Ectodermal cell (in vitro differentiated cells): ENCODE results near the gene SLC38A1.

Experiments
- H3K27ac ChIP-seq: 2 replicates; pipeline ENCODE4 v1.7.0; 2013; ENCODE audit warnings: mild to moderate bottlenecking, low read depth, low read length; ENCODE audit not compliant: insufficient read depth, poor library complexity, severe bottlenecking
- H3K27me3 ChIP-seq: 2 replicates; pipeline ENCODE4 v1.7.0; 2013; ENCODE audit warnings: mild to moderate bottlenecking, low read length; ENCODE audit not compliant: insufficient read depth, control insufficient read depth, poor library complexity, severe bottlenecking
- H3K36me3 ChIP-seq: one replicate; pipeline ENCODE4 v1.7.0; 2013; ENCODE audit warnings: low read length; ENCODE audit not compliant: control insufficient read depth, insufficient read depth
- H3K4me1 ChIP-seq: one replicate; pipeline ENCODE4 v1.7.0; 2013; ENCODE audit warnings: low read length; ENCODE audit not compliant: control insufficient read depth, insufficient read depth
- H3K4me3 ChIP-seq: 2 replicates; pipeline ENCODE4 v1.7.0; 2013; ENCODE audit warnings: low read depth, low read length, control low read depth; ENCODE audit not compliant: insufficient read depth
- H3K9me3 ChIP-seq: 2 replicates; pipeline ENCODE4 v1.7.0; 2013; ENCODE audit warnings: mild to moderate bottlenecking, low read length, moderate library complexity; ENCODE audit not compliant: control insufficient read depth
- WGBS, 2 experiments: methylation state at CpG; one replicate each; pipeline ENCODE4 v1.1.7; 2013; ENCODE audit warnings: missing lambda C conversion rate in 2 of 2; 5-methylcytosine and 5-hydroxymethylcytosine counted together

Gene SLC38A1

DNA sequence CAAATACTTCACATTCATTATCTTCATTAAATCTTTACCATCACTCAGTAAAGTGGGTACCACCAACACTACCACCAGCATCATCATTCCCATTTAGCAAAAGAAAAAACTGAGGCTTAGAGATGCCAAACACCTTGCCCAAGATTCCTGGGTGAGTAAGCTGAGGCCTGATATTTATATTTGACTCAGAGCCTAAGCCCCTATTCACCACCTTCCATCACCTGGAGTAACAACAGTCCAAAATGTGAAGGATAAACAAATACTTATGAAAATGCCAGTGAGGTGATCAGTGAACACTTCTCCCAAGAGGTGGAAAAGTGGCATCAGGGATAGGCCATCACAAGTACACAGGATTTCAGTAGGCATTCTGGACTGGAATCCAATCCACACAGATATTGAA, 3.7 kb downstream of the SLC38A1 start:
- peak overlapping the region; percentile 1 for H3K4me3 ChIP-seq
- no peaks in the 10 kb centered on the region for H3K9me3 ChIP-seq
- no peaks in the 10 kb centered on the region for H3K36me3 ChIP-seq
- no peaks in the 10 kb centered on the region for H3K27me3 ChIP-seq
- peaks cover 34% of the 10 kb centered on the region for H3K4me1 ChIP-seq
- H3K27ac ChIP-seq: no peak overlapping the region

GRCh38 chr12:46264057-46264456, 4.8 kb downstream of the SLC38A1 start:
- no peak overlapping the region for H3K27ac ChIP-seq
- H3K4me1 ChIP-seq: peaks cover 35% of the 10 kb centered on the region
- no peak overlapping the region for H3K4me3 ChIP-seq
- no peaks in the 10 kb centered on the region for H3K36me3 ChIP-seq
- WGBS, 2 experiments: 36 to 55% methylated on average over 1 of the region's 1 CpG
- H3K9me3 ChIP-seq: no peaks in the 10 kb centered on the region
- no peaks in the 10 kb centered on the region for H3K27me3 ChIP-seq

GRCh38 chr12:46263140-46264016, 5.5 kb downstream of the SLC38A1 start:
- Histone ChIP-seq H3K27ac (no peak overlapping the region), H3K4me3 (no peak overlapping the region), H3K4me1 (peaks cover 35% of the 10 kb centered on the region)

DNA sequence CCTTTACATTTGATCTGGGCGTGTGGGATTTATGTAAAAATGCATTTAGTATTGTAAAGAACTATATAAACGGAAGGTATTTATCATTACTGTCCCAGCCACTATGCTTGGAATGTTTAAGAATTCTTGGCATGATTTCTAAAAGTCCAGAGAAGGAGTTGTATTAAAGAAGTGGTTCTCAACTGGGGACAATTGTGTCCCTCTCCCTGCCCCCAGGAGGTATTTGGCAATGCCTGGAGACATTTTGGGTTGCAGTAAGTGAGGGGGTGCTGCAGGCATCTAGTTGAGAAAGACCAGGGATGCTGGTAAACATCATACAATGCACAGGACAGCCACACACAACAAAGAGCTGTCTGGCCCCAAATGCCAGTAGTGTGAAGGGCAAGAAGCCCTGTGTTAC, 7.2 kb downstream of the SLC38A1 start:
- Histone ChIP-seq H3K27me3 (no peaks in the 10 kb centered on the region), H3K4me1 (peaks cover 35% of the 10 kb centered on the region), H3K27ac (no peak overlapping the region)

More at GRCh38 chr12:46263140-46264016, 5.5 kb downstream of the SLC38A1 start:
- Histone ChIP-seq H3K36me3 (no peaks in the 10 kb centered on the region), H3K27me3 (no peaks in the 10 kb centered on the region), H3K9me3 (no peaks in the 10 kb centered on the region)
- WGBS, 2 experiments: 83 to 85% methylated on average over 6 of the region's 6 CpGs

DNA sequence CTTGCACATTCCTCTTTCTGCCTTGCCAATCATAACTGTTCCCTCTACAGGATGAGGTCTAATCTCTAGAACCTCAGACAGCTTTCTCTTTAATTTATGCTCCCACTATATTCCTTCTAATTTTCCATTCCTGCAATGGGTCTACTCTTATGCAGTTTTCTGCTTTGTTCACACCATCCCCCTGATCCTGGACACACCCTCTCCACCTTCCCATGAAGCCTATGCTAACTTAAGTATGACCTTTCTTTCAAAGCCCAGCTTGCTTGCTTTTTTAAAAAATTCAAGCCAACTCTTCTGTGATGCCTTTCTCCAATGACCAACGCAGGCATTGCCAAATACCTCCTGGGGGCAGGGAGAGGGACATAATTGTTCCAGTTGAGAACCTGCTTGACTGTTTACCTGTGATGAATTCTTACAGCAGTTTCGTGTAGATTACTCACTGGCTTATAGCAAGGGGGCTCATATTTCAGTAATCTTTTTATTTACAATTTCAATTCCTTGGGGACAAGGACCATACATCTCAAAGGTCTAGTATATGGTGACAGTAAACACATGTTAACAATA, 7.8 kb downstream of the SLC38A1 start:
- H3K4me3 ChIP-seq: no peak overlapping the region
- peak overlapping the region; percentile 75 for H3K27ac ChIP-seq
- peaks cover 34% of the 10 kb centered on the region for H3K4me1 ChIP-seq
- no peaks in the 10 kb centered on the region for H3K36me3 ChIP-seq
- H3K27me3 ChIP-seq: no peaks in the 10 kb centered on the region
- 31 to 50% methylated on average over 2 of the region's 2 CpGs for WGBS, 2 experiments
- no peaks in the 10 kb centered on the region for H3K9me3 ChIP-seq

More for the DNA sequence above, 7.2 kb downstream of the SLC38A1 start:
- Histone ChIP-seq H3K36me3 (no peaks in the 10 kb centered on the region), H3K4me3 (no peak overlapping the region), H3K9me3 (no peaks in the 10 kb centered on the region)
- WGBS, 2 experiments: 81 to 86% methylated on average over 2 of the region's 2 CpGs

DNA sequence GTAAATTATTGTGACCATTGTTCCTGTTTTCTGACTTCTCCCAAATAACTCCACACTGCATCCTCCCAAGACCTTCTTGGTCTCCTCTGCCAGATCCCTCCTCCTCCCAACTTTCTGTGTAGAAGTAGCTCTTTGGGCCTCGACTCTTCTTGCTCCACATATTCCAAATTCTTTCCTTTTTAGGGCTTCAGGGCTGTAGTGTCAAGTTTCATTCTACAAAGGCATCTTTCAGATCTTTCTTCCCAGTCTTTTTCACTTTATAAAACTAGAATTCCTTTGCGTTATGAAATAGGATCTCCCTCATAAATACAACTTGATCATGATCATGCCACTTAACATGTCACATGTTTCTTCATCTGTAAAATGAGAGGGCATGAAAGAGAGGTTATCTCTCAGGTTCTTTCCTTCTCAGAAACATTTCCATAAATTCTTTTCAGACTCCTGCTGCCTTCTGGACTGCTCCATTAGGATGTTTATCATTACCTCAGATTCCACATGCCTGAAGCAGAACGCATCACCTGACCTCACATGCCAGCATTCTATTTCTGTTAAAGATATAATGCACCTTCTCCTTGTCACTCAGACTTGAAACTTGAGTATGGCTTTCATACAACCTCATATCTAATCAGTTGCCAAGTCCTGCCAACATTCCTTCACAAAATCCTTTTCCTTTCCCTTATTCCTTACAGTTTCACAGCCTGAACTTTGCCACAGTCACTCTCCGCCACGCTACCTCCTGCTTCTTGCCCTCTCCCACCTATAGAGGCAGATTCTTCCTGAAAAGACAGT, 8.5 kb downstream of the SLC38A1 start:
- H3K36me3 ChIP-seq: peaks cover 3% of the 10 kb centered on the region
- H3K4me1 ChIP-seq: peaks cover 29% of the 10 kb centered on the region
- H3K27me3 ChIP-seq: no peaks in the 10 kb centered on the region
- H3K4me3 ChIP-seq: no peak overlapping the region
- no peaks in the 10 kb centered on the region for H3K9me3 ChIP-seq
- H3K27ac ChIP-seq: peak overlapping the region; percentile 75
- 62 to 64% methylated on average over 5 of the region's 5 CpGs for WGBS, 2 experiments

DNA sequence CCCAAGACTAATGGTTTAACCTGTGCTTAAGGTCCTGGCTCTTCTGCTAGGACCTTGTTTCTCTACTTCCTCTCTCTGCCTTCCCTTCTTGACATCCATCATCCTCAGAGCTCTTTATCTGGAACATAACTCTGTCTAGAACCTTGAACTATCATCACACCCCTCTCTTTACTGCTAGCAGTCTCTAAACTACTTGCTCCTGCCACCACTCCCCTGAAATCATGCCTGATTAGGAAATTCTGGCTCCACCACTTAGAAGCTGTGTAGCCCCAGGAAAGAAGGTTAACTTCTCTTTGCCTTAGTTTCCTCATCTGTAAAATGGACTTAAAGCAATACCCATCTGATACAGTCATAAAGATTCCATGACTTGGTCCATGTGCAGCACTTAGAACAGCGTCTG, 9.1 kb downstream of the SLC38A1 start:
- Histone ChIP-seq H3K4me1 (peaks cover 29% of the 10 kb centered on the region), H3K36me3 (peaks cover 3% of the 10 kb centered on the region), H3K4me3 (no peak overlapping the region), H3K9me3 (no peaks in the 10 kb centered on the region), H3K27me3 (no peaks in the 10 kb centered on the region), H3K27ac (no peak overlapping the region)
- WGBS, 2 experiments: 92 to 93% methylated on average over 1 of the region's 1 CpG

- Histone ChIP-seq H3K27me3 (no peaks in the 10 kb centered on the region), H3K36me3 (peaks cover 8% of the 10 kb centered on the region), H3K4me3 (no peak overlapping the region), H3K4me1 (peaks cover 29% of the 10 kb centered on the region), H3K27ac (no peak overlapping the region), H3K9me3 (no peaks in the 10 kb centered on the region)
- WGBS, 2 experiments: 93 to 94% methylated on average over 4 of the region's 4 CpGs
These were observed 9.8 kb downstream of the SLC38A1 start for GRCh38 chr12:46259071-46259470.

DNA sequence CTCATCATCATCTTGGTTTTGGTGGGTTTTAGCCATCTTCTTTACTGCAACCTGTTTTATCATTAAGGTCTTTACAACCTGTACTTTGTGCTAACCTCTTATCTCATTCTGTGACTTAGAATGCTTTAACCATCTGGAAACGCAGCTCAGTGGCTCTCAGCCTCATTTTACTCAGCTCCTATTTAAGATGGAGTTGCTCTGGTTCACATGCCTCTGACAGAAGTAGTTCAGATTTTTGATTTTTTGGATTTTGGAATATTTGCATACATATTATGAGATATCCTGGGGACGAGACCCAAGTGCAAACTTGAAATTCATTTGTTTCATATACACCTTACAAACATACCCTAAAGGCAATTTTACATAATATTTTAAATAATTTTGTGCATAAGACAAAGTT, 10.7 kb downstream of the SLC38A1 start:
- Histone ChIP-seq H3K4me3 (no peak overlapping the region), H3K36me3 (peaks cover 16% of the 10 kb centered on the region), H3K4me1 (peaks cover 22% of the 10 kb centered on the region), H3K27ac (no peak overlapping the region), H3K27me3 (no peaks in the 10 kb centered on the region), H3K9me3 (no peaks in the 10 kb centered on the region)
- 94 to 100% methylated on average over 1 of the region's 2 CpGs for WGBS, 2 experiments

DNA sequence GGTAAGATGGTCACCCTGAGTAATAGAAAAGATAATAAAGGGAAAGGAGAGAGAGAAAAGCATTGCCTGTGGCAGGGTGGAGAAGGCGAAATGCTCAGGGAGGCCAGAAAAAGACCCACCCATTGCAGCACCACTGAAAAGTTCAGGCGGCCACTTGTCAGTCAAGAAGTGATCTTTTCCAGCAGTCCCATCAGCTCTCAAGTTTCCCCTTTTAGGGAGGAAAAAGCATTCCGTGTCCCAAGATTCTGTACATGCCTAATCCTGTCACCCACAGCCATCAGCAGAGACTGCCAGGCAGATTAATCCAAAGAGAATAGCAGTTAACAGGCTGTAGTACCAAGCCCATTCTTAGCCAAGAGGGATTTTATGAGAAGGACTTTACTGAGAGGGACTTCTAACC, 11.9 kb downstream of the SLC38A1 start:
- Histone ChIP-seq H3K9me3 (no peaks in the 10 kb centered on the region), H3K27me3 (no peaks in the 10 kb centered on the region), H3K4me3 (no peak overlapping the region), H3K4me1 (peaks cover 21% of the 10 kb centered on the region), H3K27ac (no peak overlapping the region), H3K36me3 (peaks cover 20% of the 10 kb centered on the region)
- 94 to 98% methylated on average over 3 of the region's 3 CpGs for WGBS, 2 experiments
